SU-DHL-6 (cell line): ENCODE measurements around the gene NUMB.

Experiments
- EZH2phosphoT487 ChIP-seq: fragments of 200-600 bp; sonication (generic), shearing (Covaris generic); conservative IDR thresholded peaks from 2 replicates; pipeline ENCODE4 v1.6.1; 2018; ENCODE audit warnings: mild to moderate bottlenecking, antibody characterized with exemption, low read length, moderate library complexity, mixed read lengths
- TF ChIP-seq, protein P1 (sequence below): fragments of 200-600 bp; sonication (generic); IDR thresholded peaks from one replicate; pipeline ENCODE4 v1.5.1; 2017; ENCODE audit warnings: antibody characterized with exemption, mild to moderate bottlenecking, low read length, moderate library complexity; ENCODE audit not compliant: insufficient read depth, poor library complexity, severe bottlenecking

DNA sequence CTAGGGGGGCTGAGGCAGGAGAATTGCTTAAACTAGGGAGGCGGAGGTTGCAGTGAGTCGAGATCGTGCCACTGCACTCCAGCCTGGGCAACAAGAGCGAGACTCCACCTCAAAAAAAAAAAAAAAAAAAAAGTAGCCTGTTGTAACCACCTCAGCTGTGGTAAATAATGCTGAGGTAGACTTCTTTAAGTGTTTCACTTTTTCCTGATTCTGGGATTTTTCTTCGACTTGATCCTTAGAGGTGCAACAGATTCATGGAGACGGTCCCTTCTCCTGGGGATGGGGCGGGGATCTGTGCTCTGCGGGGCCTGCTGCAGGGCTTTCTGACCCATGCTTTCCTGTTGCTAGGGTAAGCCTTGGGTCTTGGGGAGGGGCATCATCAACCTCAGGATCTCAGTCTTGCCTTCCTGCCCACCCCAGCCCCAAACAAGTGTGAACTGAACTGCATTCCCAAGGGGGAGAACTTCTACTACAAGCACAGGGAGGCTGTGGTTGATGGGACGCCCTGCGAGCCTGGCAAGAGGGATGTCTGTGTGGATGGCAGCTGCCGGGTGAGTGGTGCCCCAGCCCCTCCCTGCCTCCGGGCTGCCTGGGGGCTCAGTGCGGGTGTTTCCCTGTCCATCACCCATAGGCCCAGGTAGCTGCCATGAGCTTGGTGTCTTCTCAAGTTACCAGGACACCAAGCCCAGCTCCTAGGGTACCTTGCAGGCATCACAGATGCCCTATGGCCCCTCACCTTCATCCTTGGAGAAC is 208.6 kb downstream of the NUMB start:
- TF ChIP-seq, protein P1, sequence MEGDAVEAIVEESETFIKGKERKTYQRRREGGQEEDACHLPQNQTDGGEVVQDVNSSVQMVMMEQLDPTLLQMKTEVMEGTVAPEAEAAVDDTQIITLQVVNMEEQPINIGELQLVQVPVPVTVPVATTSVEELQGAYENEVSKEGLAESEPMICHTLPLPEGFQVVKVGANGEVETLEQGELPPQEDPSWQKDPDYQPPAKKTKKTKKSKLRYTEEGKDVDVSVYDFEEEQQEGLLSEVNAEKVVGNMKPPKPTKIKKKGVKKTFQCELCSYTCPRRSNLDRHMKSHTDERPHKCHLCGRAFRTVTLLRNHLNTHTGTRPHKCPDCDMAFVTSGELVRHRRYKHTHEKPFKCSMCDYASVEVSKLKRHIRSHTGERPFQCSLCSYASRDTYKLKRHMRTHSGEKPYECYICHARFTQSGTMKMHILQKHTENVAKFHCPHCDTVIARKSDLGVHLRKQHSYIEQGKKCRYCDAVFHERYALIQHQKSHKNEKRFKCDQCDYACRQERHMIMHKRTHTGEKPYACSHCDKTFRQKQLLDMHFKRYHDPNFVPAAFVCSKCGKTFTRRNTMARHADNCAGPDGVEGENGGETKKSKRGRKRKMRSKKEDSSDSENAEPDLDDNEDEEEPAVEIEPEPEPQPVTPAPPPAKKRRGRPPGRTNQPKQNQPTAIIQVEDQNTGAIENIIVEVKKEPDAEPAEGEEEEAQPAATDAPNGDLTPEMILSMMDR: no peak
- TF ChIP-seq EZH2phosphoT487: no peak
